Panc1 (cell line): ENCODE measurements around the gene KLF16. TPM values are rescaled to one million over a fixed set of nuclear protein-coding genes. Genes with fewer than 3 reads are reported as not detected.

Experiments used
- ATAC-seq: fragments of 200-7000 bp; cut with Tn5 transposase; 2 replicates; pipeline ENCODE4 v1.9.1; 2020; ENCODE audit warnings: mild to moderate bottlenecking, moderate library complexity
- BruUV-seq: library from RNA; stranded (reverse); fragments of 400-500 nt; replicated peaks from 2 replicates; lab custom pipeline; 2021; lab: Mats Ljungman, UMichigan
- CTCF ChIA-PET: fragments of 300-600 bp; sonication (Branson Sonifier 250); formaldehyde crosslinking; loops from one replicate; lab custom pipeline; 2022; ENCODE audit warnings: antibody characterized with exemption; lab: Charles Lee
- POLR2A ChIA-PET: fragments of 300-600 bp; sonication (Branson Sonifier 250); formaldehyde crosslinking; loops from one replicate; lab custom pipeline; 2022; ENCODE audit warnings: antibody characterized with exemption; lab: Charles Lee
- DNase-seq: peaks from one replicate; pipeline ENCODE4 v3.0.0-alpha.2; 2010; ENCODE audit warnings: low read depth, low spot score
- H3K27ac ChIP-seq: 2 replicates; pipeline ENCODE4 v1.5.1; 2011; ENCODE audit warnings: mild to moderate bottlenecking, low read length, inconsistent platforms
- H3K27me3 ChIP-seq: fragments of 200-500 bp; sonication (Bioruptor generic); 2 replicates; pipeline ENCODE4 v1.6.0; 2014; ENCODE audit warnings: low read length, inconsistent platforms; ENCODE audit not compliant: control insufficient read depth, insufficient read depth
- H3K36me3 ChIP-seq: fragments of 200-500 bp; sonication (Bioruptor generic); 2 replicates; pipeline ENCODE4 v1.5.1; 2014; ENCODE audit warnings: inconsistent platforms, mild to moderate bottlenecking, low read length, moderate library complexity; ENCODE audit not compliant: control insufficient read depth, insufficient read depth
- H3K4me1 ChIP-seq: 2 replicates; pipeline ENCODE4 v1.5.1; 2011; ENCODE audit warnings: inconsistent platforms, mild to moderate bottlenecking, low read length, moderate library complexity; ENCODE audit not compliant: control insufficient read depth, insufficient read depth
- H3K4me3 ChIP-seq, 2 experiments: 2 replicates each; pipeline ENCODE4 v1.5.1; 2011 to 2012; ENCODE audit warnings: low read depth in 2 of 2, low read length in 2 of 2, mild to moderate bottlenecking in 2 of 2, inconsistent platforms in 1 of 2, moderate library complexity in 1 of 2
- H3K9me3 ChIP-seq: fragments of 200-500 bp; sonication (Bioruptor generic); 2 replicates; pipeline ENCODE4 v1.5.1; 2014; ENCODE audit warnings: low read depth, mild to moderate bottlenecking, inconsistent platforms, low read length, moderate library complexity; ENCODE audit not compliant: control insufficient read depth, insufficient read depth
- POLR2AphosphoS5 ChIP-seq: IDR thresholded peaks from 2 replicates; pipeline ENCODE4 v1.6.1; 2012; ENCODE audit warnings: mild to moderate bottlenecking, low read depth, low read length, moderate library complexity
- SIN3A ChIP-seq: IDR thresholded peaks from 2 replicates; pipeline ENCODE4 v1.6.1; 2012; ENCODE audit warnings: low read depth, mild to moderate bottlenecking, low read length, moderate library complexity, borderline replicate concordance; ENCODE audit not compliant: insufficient read depth
- TCF7L2 ChIP-seq: IDR thresholded peaks from 2 replicates; pipeline ENCODE4 v1.6.1; 2011; ENCODE audit warnings: mild to moderate bottlenecking, low read depth, low read length, inconsistent platforms
- in situ Hi-C: cut with HindIII; loops from 2 replicates; pipeline ENCODE4 v1.10.0; 2016; ENCODE audit warnings: low sequenced_read_pairs, low pct_unique_long_range_greater_than_20kb
- intact Hi-C: fragments of 100-400 bp; cut with micrococcal nuclease; formaldehyde crosslinking; loops from one replicate; pipeline ENCODE4 v1.10.0; 2022; ENCODE audit not compliant: unreplicated experiment
- total RNA-seq: library from RNA; stranded (reverse); gene quantifications from one replicate; pipeline ENCODE4 v1.2.1, GENCODE V29; 2021; ENCODE audit not compliant: unreplicated experiment
- TF ChIP-seq, protein P1 (sequence below): fragments of 450-650 bp; IDR thresholded peaks from 2 replicates; pipeline ENCODE4 v1.5.1; 2017; ENCODE audit warnings: mild to moderate bottlenecking
- TF ChIP-seq, protein P2 (sequence below), 2 experiments: IDR thresholded peaks; 2 replicates each; pipeline ENCODE4 v1.6.1; 2011 to 2012; ENCODE audit warnings: low read depth in 2 of 2, control low read depth in 1 of 2, low read length in 1 of 2, mild to moderate bottlenecking in 1 of 2, moderate library complexity in 1 of 2; ENCODE audit not compliant: insufficient read depth in 1 of 2

Gene KLF16
- total RNA-seq, 1 experiment from 2014 or later: 79.3 TPM

DNA sequence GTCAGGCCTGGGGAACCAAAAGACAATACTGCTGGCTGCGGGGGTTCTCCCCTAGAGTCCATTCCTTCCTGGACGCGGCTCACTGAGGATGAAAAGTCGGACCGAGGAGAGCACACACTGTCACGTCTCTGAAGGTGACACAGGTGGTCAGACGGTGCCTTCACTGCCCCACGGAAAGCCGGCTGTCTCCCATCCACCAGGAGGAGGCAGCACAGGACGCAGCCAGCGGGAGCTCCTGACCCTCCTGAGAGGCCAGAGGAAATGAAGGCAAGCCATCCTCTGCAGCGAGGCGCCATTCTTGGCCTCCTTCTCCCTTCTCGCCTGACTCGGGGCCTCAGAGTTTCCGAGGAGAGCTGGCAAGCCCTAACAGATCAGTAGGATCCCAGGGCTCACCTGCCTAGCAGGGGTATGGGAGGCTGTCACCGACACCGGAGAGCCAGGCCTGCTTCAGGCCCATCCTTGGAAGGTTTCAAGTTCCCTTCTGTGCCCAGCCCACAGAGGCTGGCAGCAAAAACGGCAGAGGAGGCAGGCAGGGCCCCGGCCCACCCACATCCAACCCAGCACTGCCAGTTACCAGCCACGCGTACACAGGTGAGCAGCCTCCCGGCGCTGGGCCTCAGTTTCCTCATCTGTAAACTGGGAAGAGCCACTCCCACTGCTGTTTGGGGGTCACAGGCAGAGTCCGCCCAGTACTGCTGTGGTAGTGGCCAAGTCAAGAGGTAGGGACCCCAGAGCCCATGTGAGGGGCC is 19.6 kb downstream of the KLF16 start:
- Histone ChIP-seq H3K27me3 (no peaks in the 10 kb centered on the region), H3K9me3 (no peaks in the 10 kb centered on the region), H3K27ac (no peak overlapping the region; the same call in 1 of the 2 replicates), H3K36me3 (peaks cover 6% of the 10 kb centered on the region; the same call in 1 of the 2 replicates), H3K4me1 (peaks cover 54% of the 10 kb centered on the region), H3K4me3 (no peak overlapping the region)
- CTCF ChIA-PET: interaction anchor here (0.6 to 1.0 kb wide), 2 partner anchors 15 to 18 kb away, joined by 3 to 7 read pairs; no protein-coding TSS in a partner anchor
- no peak for TF ChIP-seq SIN3A
- TF ChIP-seq POLR2AphosphoS5: no peak
- TF ChIP-seq, protein P1, sequence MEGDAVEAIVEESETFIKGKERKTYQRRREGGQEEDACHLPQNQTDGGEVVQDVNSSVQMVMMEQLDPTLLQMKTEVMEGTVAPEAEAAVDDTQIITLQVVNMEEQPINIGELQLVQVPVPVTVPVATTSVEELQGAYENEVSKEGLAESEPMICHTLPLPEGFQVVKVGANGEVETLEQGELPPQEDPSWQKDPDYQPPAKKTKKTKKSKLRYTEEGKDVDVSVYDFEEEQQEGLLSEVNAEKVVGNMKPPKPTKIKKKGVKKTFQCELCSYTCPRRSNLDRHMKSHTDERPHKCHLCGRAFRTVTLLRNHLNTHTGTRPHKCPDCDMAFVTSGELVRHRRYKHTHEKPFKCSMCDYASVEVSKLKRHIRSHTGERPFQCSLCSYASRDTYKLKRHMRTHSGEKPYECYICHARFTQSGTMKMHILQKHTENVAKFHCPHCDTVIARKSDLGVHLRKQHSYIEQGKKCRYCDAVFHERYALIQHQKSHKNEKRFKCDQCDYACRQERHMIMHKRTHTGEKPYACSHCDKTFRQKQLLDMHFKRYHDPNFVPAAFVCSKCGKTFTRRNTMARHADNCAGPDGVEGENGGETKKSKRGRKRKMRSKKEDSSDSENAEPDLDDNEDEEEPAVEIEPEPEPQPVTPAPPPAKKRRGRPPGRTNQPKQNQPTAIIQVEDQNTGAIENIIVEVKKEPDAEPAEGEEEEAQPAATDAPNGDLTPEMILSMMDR: peak; percentile 57
- TF ChIP-seq, protein P2, sequence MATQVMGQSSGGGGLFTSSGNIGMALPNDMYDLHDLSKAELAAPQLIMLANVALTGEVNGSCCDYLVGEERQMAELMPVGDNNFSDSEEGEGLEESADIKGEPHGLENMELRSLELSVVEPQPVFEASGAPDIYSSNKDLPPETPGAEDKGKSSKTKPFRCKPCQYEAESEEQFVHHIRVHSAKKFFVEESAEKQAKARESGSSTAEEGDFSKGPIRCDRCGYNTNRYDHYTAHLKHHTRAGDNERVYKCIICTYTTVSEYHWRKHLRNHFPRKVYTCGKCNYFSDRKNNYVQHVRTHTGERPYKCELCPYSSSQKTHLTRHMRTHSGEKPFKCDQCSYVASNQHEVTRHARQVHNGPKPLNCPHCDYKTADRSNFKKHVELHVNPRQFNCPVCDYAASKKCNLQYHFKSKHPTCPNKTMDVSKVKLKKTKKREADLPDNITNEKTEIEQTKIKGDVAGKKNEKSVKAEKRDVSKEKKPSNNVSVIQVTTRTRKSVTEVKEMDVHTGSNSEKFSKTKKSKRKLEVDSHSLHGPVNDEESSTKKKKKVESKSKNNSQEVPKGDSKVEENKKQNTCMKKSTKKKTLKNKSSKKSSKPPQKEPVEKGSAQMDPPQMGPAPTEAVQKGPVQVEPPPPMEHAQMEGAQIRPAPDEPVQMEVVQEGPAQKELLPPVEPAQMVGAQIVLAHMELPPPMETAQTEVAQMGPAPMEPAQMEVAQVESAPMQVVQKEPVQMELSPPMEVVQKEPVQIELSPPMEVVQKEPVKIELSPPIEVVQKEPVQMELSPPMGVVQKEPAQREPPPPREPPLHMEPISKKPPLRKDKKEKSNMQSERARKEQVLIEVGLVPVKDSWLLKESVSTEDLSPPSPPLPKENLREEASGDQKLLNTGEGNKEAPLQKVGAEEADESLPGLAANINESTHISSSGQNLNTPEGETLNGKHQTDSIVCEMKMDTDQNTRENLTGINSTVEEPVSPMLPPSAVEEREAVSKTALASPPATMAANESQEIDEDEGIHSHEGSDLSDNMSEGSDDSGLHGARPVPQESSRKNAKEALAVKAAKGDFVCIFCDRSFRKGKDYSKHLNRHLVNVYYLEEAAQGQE (IDR thresholded peaks at IDR 0.05; ENCODE audit: insufficient read depth in 1 of 2, low read depth in 2 of 2, low read length in 1 of 2): no peak
- no peak for TF ChIP-seq TCF7L2
- intact Hi-C loops: no loop called here
- in situ Hi-C loops: no loop called here
- POLR2A ChIA-PET: no interaction called here
- no TSS peak for BruUV-seq
- ATAC-seq (no peak), DNase-seq (no peak)

DNA sequence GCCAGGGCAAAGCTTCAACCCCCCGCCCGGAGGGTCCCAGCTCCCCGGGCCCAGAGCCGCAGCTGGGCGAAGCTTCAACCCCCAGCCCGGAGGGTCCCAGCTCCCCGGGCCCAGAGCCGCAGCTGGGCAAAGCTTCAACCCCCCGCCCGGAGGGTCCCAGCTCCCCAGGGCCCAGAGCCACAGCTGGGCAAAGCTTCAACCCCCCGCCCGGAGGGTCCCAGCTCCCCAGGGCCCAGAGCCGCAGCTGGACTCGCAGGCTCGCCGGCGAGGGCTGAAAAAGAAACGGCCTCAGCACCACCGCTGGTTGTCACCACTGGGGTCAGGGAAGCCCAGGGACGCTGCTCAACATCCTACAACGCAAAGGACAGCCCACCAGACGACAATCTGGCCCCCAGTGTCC is 20.3 kb downstream of the KLF16 start:
- intact Hi-C loops (no loop called here), in situ Hi-C loops (no loop called here)
- Histone ChIP-seq H3K27ac (no peak overlapping the region; the same call in 1 of the 2 replicates), H3K27me3 (no peaks in the 10 kb centered on the region), H3K4me3 (no peak overlapping the region), H3K4me1 (peaks cover 54% of the 10 kb centered on the region), H3K9me3 (no peaks in the 10 kb centered on the region), H3K36me3 (peaks cover 6% of the 10 kb centered on the region; the same call in 1 of the 2 replicates)
- TF ChIP-seq, protein P2 (IDR thresholded peaks at IDR 0.05; ENCODE audit: insufficient read depth in 1 of 2, low read depth in 2 of 2, low read length in 1 of 2): no peak
- TF ChIP-seq TCF7L2: no peak
- TF ChIP-seq POLR2AphosphoS5: no peak
- TF ChIP-seq, protein P1: no peak
- no peak for TF ChIP-seq SIN3A
- DNase-seq (no peak), ATAC-seq (no peak)
- no TSS peak for BruUV-seq
- ChIA-PET POLR2A (no interaction called here), CTCF (interaction anchor here (0.6 to 1.0 kb wide), 2 partner anchors 16 to 17 kb away, joined by 3 to 7 read pairs; no protein-coding TSS in a partner anchor)
